ENCODE results near the gene COL12A1. TPM values are rescaled to one million over a fixed set of nuclear protein-coding genes. Genes with fewer than 3 reads are reported as not detected.

Gene COL12A1
- total RNA-seq, 2 experiments from 2014 or later: not detected

GRCh38 chr6:75115481-75115880 is 90.4 kb downstream of the COL12A1 start:
- no peak for DNase-seq
- Mint-ChIP-seq H3K36me3 (ENCODE audit: low read depth) (no peaks in the 10 kb centered on the region), H3K27me3 (peaks cover 5% of the 10 kb centered on the region), H3K27ac (no peak overlapping the region), H3K4me3 (no peak overlapping the region), H3K9me3 (no peaks in the 10 kb centered on the region), H3K4me1 (no peaks in the 10 kb centered on the region)
- ChIA-PET CTCF (no interaction called here), POLR2A (no interaction called here)

- ChIA-PET CTCF (no interaction called here), POLR2A (no interaction called here)
- peaks cover 5% of the 10 kb centered on the region for H3K27me3 Mint-ChIP-seq
- H3K36me3 Mint-ChIP-seq (ENCODE audit: low read depth): no peaks in the 10 kb centered on the region
- H3K4me1 Mint-ChIP-seq: no peaks in the 10 kb centered on the region
- H3K27ac Mint-ChIP-seq: no peak overlapping the region
- no peak for DNase-seq
- no peak overlapping the region for H3K4me3 Mint-ChIP-seq
- H3K9me3 Mint-ChIP-seq: no peaks in the 10 kb centered on the region
Measured at GRCh38 chr6:75114806-75115205, 91.0 kb downstream of the COL12A1 start.

- Mint-ChIP-seq H3K27ac (no peak overlapping the region), H3K36me3 (ENCODE audit: low read depth) (no peaks in the 10 kb centered on the region), H3K9me3 (no peaks in the 10 kb centered on the region), H3K4me1 (no peaks in the 10 kb centered on the region), H3K27me3 (peaks cover 5% of the 10 kb centered on the region), H3K4me3 (no peak overlapping the region)
- no peak for DNase-seq
- CTCF ChIA-PET: no interaction called here
- POLR2A ChIA-PET: no interaction called here
Measured at GRCh38 chr6:75114195-75114594, 91.7 kb downstream of the COL12A1 start.

GRCh38 chr6:75113446-75113845 is 92.4 kb downstream of the COL12A1 start:
- Mint-ChIP-seq H3K9me3 (no peaks in the 10 kb centered on the region), H3K27ac (no peak overlapping the region), H3K4me1 (no peaks in the 10 kb centered on the region), H3K4me3 (no peak overlapping the region), H3K27me3 (peaks cover 5% of the 10 kb centered on the region), H3K36me3 (ENCODE audit: low read depth) (no peaks in the 10 kb centered on the region)
- no peak for DNase-seq
- ChIA-PET POLR2A (no interaction called here), CTCF (no interaction called here)

- peaks cover 5% of the 10 kb centered on the region for H3K27me3 Mint-ChIP-seq
- no peaks in the 10 kb centered on the region for H3K4me1 Mint-ChIP-seq
- no peak overlapping the region for H3K4me3 Mint-ChIP-seq
- ChIA-PET POLR2A (no interaction called here), CTCF (no interaction called here)
- H3K27ac Mint-ChIP-seq: no peak overlapping the region
- DNase-seq: no peak
- H3K9me3 Mint-ChIP-seq: no peaks in the 10 kb centered on the region
- no peaks in the 10 kb centered on the region for H3K36me3 Mint-ChIP-seq (ENCODE audit: low read depth)
Measured at GRCh38 chr6:75109765-75110164, 96.1 kb downstream of the COL12A1 start.

GRCh38 chr6:75109022-75109421 is 96.8 kb downstream of the COL12A1 start:
- ChIA-PET POLR2A (no interaction called here), CTCF (no interaction called here)
- DNase-seq: no peak
- Mint-ChIP-seq H3K4me1 (no peaks in the 10 kb centered on the region), H3K9me3 (no peaks in the 10 kb centered on the region), H3K27me3 (peaks cover 5% of the 10 kb centered on the region), H3K36me3 (ENCODE audit: low read depth) (no peaks in the 10 kb centered on the region), H3K27ac (no peak overlapping the region), H3K4me3 (no peak overlapping the region)

GRCh38 chr6:75108333-75108974 is 97.4 kb downstream of the COL12A1 start:
- H3K36me3 Mint-ChIP-seq (ENCODE audit: low read depth): no peaks in the 10 kb centered on the region
- H3K4me1 Mint-ChIP-seq: no peaks in the 10 kb centered on the region
- H3K9me3 Mint-ChIP-seq: no peaks in the 10 kb centered on the region
- POLR2A ChIA-PET: no interaction called here
- CTCF ChIA-PET: no interaction called here
- H3K27me3 Mint-ChIP-seq: peaks cover 5% of the 10 kb centered on the region
- no peak overlapping the region for H3K4me3 Mint-ChIP-seq
- no peak overlapping the region for H3K27ac Mint-ChIP-seq
- DNase-seq: no peak

GRCh38 chr6:75107913-75108312 is 97.9 kb downstream of the COL12A1 start:
- ChIA-PET POLR2A (no interaction called here), CTCF (no interaction called here)
- peaks cover 5% of the 10 kb centered on the region for H3K27me3 Mint-ChIP-seq
- no peaks in the 10 kb centered on the region for H3K36me3 Mint-ChIP-seq (ENCODE audit: low read depth)
- H3K4me1 Mint-ChIP-seq: no peaks in the 10 kb centered on the region
- no peak overlapping the region for H3K27ac Mint-ChIP-seq
- no peaks in the 10 kb centered on the region for H3K9me3 Mint-ChIP-seq
- DNase-seq: no peak
- H3K4me3 Mint-ChIP-seq: no peak overlapping the region

- CTCF ChIA-PET: no interaction called here
- H3K27me3 Mint-ChIP-seq: peaks cover 5% of the 10 kb centered on the region
Measured at GRCh38 chr6:75106426-75106825, 99.4 kb downstream of the COL12A1 start.

GRCh38 chr6:75103431-75103830 is 102.4 kb downstream of the COL12A1 start:
- H3K27me3 Mint-ChIP-seq: no peaks in the 10 kb centered on the region
- no peak for DNase-seq
- CTCF ChIA-PET: no interaction called here
- H3K9me3 Mint-ChIP-seq: no peaks in the 10 kb centered on the region
- no peaks in the 10 kb centered on the region for H3K36me3 Mint-ChIP-seq (ENCODE audit: low read depth)
- no peak overlapping the region for H3K4me3 Mint-ChIP-seq
- POLR2A ChIA-PET: no interaction called here
- no peak overlapping the region for H3K27ac Mint-ChIP-seq
- no peaks in the 10 kb centered on the region for H3K4me1 Mint-ChIP-seq

More at GRCh38 chr6:75106426-75106825, 99.4 kb downstream of the COL12A1 start:
- Mint-ChIP-seq H3K4me1 (no peaks in the 10 kb centered on the region), H3K9me3 (no peaks in the 10 kb centered on the region), H3K36me3 (ENCODE audit: low read depth) (no peaks in the 10 kb centered on the region), H3K4me3 (no peak overlapping the region), H3K27ac (no peak overlapping the region)
- POLR2A ChIA-PET: no interaction called here
- no peak for DNase-seq

- no peaks in the 10 kb centered on the region for H3K4me1 Mint-ChIP-seq
- no peak overlapping the region for H3K4me3 Mint-ChIP-seq
- POLR2A ChIA-PET: no interaction called here
- H3K27ac Mint-ChIP-seq: no peak overlapping the region
- CTCF ChIA-PET: no interaction called here
- H3K27me3 Mint-ChIP-seq: no peaks in the 10 kb centered on the region
- no peak for DNase-seq
- no peaks in the 10 kb centered on the region for H3K9me3 Mint-ChIP-seq
- H3K36me3 Mint-ChIP-seq (ENCODE audit: low read depth): no peaks in the 10 kb centered on the region
Measured at GRCh38 chr6:75102301-75102700, 103.6 kb downstream of the COL12A1 start.

- CTCF ChIA-PET: no interaction called here
- no peak overlapping the region for H3K4me3 Mint-ChIP-seq
Measured at GRCh38 chr6:75101896-75102295, 104.0 kb downstream of the COL12A1 start.

GRCh38 chr6:75098709-75099108 is 107.1 kb downstream of the COL12A1 start:
- ChIA-PET CTCF (no interaction called here), POLR2A (no interaction called here)
- DNase-seq: no peak
- no peaks in the 10 kb centered on the region for H3K4me1 Mint-ChIP-seq
- no peak overlapping the region for H3K4me3 Mint-ChIP-seq
- no peaks in the 10 kb centered on the region for H3K36me3 Mint-ChIP-seq (ENCODE audit: low read depth)
- H3K9me3 Mint-ChIP-seq: no peaks in the 10 kb centered on the region
- H3K27me3 Mint-ChIP-seq: no peaks in the 10 kb centered on the region
- no peak overlapping the region for H3K27ac Mint-ChIP-seq

More at GRCh38 chr6:75101896-75102295, 104.0 kb downstream of the COL12A1 start:
- Mint-ChIP-seq H3K4me1 (no peaks in the 10 kb centered on the region), H3K27me3 (no peaks in the 10 kb centered on the region), H3K36me3 (ENCODE audit: low read depth) (no peaks in the 10 kb centered on the region), H3K27ac (no peak overlapping the region), H3K9me3 (no peaks in the 10 kb centered on the region)
- POLR2A ChIA-PET: no interaction called here
- DNase-seq: no peak

- H3K27me3 Mint-ChIP-seq: no peaks in the 10 kb centered on the region
- DNase-seq: no peak
- ChIA-PET POLR2A (no interaction called here), CTCF (no interaction called here)
- H3K36me3 Mint-ChIP-seq (ENCODE audit: low read depth): no peaks in the 10 kb centered on the region
- no peak overlapping the region for H3K27ac Mint-ChIP-seq
- no peaks in the 10 kb centered on the region for H3K4me1 Mint-ChIP-seq
- no peak overlapping the region for H3K4me3 Mint-ChIP-seq
- H3K9me3 Mint-ChIP-seq: no peaks in the 10 kb centered on the region
Measured at GRCh38 chr6:75096966-75097365, 108.9 kb downstream of the COL12A1 start.

Measured in activated CD4-positive, alpha-beta T cell treated with anti-CD3 and anti-CD28 coated beads, Interleukin-2, amount 10 ng/mL, durations not matched to agents 7 days and 5 days (primary cell).